ENCODE data around the gene ANXA10.

ANXA10 gene

GRCh38 chr4:168070903-168071302 lies 21.4 kb upstream of the ANXA10 start:
- no peak overlapping the region for H3K27ac ChIP-seq
- no peak for TF ChIP-seq CTCF (conservative IDR thresholded peaks at IDR 0.05)

DNA sequence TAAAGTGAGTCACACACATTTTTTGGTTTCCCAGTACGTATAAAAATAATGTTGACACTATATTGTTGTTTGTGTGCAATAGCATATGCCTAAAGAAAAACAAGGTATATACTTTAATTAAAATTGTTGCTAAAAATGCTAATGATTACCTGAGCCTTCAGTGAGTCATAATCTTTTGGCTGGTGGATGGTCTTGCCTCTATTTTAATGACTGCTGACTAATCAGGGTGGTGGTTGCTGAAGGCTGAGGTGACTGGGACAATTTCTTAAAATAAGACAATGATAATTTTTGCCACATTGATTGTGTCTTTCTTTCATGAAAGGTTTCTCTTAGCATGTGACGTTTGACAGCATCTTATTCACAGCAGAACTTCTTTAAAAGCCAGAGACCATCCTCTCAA lies 21.0 kb upstream of the ANXA10 start:
- no peak overlapping the region for H3K27ac ChIP-seq

GRCh38 chr4:168074861-168075260 lies 17.5 kb upstream of the ANXA10 start:
- no peak overlapping the region for H3K27ac ChIP-seq

More for the DNA sequence above, 21.0 kb upstream of the ANXA10 start:
- no peak for TF ChIP-seq CTCF (conservative IDR thresholded peaks at IDR 0.05)

DNA sequence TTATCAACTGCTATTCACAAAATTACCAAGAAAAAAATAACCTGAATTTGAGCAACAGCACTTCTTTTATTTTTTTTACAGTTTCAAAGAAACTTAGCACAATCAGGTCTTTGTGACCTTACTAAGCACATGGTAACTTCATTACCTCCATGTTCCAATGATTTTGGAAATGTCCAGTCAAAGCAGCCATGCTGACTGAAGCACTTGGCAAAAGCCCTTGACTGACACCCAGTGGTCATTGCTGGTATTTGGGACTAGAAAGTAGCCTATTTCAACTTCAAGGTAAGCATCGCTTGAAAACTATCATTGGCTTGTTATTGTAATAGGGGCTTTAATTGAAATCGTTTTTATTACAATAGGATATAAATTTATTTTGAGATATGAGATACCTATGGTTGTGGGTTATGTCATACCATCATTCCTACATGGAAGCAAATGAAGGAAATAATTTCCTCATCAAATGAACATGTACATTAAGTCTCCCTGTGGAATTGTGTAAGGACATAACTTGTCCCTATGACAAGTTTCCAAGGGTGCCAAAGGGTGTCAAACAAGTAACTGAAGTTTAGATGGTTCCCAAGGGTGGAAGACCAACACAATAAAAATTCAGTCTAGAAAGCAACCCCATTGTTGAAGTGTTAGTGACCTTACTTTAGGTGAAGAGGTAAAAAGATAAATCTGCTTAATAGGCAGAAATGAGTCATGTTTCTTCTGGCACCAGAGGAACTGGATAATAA lies 15.2 kb upstream of the ANXA10 start:
- TF ChIP-seq CTCF (conservative IDR thresholded peaks at IDR 0.05), result peak; percentile 99
- H3K27ac ChIP-seq, result no peak overlapping the region

More at GRCh38 chr4:168074861-168075260, 17.5 kb upstream of the ANXA10 start:
- TF ChIP-seq CTCF (conservative IDR thresholded peaks at IDR 0.05), result no peak

DNA sequence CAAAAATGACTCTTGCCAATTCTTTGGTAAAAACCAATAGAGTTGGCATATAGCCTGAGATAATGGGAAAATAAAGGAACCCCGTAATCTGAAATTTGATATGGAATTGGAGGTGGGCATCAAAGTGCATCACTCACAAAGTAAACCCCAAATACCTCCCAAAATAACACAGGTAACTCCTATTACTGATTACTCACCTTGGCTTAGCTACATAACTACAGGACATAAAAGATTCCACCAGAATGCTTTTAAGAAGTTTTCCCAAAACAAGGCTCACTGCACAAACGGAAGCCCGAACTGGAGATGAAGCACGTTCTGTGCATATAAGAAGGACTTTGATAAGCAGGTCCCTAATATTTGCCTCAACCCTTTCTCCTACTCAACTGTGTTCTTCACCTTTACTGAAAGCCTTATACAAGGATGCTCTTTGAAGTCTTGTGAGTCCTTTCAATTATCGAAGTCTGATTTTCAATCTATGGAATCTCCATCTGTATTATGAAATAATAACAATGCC lies 14.6 kb upstream of the ANXA10 start:
- no peak overlapping the region for H3K27ac ChIP-seq
- no peak for TF ChIP-seq CTCF (conservative IDR thresholded peaks at IDR 0.05)

- H3K27ac ChIP-seq, result no peak overlapping the region
- no peak for TF ChIP-seq CTCF (conservative IDR thresholded peaks at IDR 0.05)
These were observed 10.0 kb upstream of the ANXA10 start for GRCh38 chr4:168082379-168082778.

DNA sequence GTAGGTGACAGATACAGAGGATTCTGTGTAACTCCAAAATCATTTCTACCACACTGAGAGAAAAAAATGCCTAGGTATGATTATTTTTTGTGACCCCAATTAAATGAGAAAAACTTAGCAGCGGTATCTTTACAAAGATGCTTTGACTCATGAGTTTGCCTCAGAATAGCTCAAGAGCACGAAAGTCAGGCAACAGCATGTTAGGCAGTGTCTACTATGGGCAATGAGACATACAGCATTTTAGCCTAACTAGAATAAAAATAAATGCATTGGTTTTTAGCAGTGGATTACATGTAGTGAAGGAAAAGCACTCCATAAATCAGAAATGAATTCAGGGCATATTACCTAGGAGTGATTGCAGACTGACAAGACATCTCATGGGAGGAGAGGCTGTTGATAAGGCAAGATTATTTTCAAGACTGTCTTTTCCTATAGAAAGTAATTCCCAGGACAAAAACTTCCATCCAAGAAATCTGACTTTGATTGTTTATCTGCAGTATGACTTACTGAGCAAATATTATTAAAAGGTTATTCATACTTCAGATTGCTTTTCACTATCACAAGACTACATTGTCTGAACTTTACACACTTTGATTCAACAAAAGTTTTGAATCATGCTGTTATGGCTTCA lies 3.6 kb downstream of the ANXA10 start:
- TF ChIP-seq CTCF (conservative IDR thresholded peaks at IDR 0.05), result no peak
- no peak overlapping the region for H3K27ac ChIP-seq

Data from VCaP (cell line).